ENCODE data around the gene SPR. TPM values are rescaled to one million over a fixed set of nuclear protein-coding genes. Genes with fewer than 3 reads are reported as not detected.

SPR gene
- total and polyA plus RNA-seq, 2 of the 13 experiments (the other 11 are each of a cell fraction or from before 2014, with no cell fraction given): 34.0 to 96.0 TPM

- in situ Hi-C loops (cut with HindIII; ENCODE audit: extremely low pct_ligation_motif_present, low pct_unique_long_range_greater_than_20kb): no loop called here
Observed at GRCh38 chr2:72923833-72924352, 36.7 kb downstream of the SPR start.

More at GRCh38 chr2:72923833-72924352, 36.7 kb downstream of the SPR start:
- Histone ChIP-seq H3K4me3 (replicated peaks in 1 of 3; ENCODE audit: insufficient read depth in 1 of 3, low read depth in 2 of 3, low read length in 3 of 3) (peak overlapping the region in 1 of 3 experiments; percentile 19; a peak in 1 of 6 replicates), H3K9ac (ENCODE audit: insufficient read depth, low read depth, low read length) (no peak overlapping the region), H3K4me2 (ENCODE audit: low read depth, low read length) (peak overlapping the region; percentile 31), H3K27me3 (ENCODE audit: control insufficient read depth in 1 of 2, insufficient read depth in 2 of 2, low read length in 2 of 2) (peaks cover 2 to 96% of the 10 kb centered on the region in 2 experiments; a peak in 4 of 5 replicates), H3K36me3 (replicated peaks in 1 of 2; ENCODE audit: control insufficient read depth in 1 of 2, insufficient read depth in 2 of 2, low read length in 2 of 2) (no peaks in the 10 kb centered on the region), H4K20me1 (ENCODE audit: insufficient read depth, low read length) (no peaks in the 10 kb centered on the region; the same call in 1 of the 2 replicates), H3K9me3 (ENCODE audit: low read length) (no peaks in the 10 kb centered on the region), H3K79me2 (ENCODE audit: insufficient read depth, low read length) (no peaks in the 10 kb centered on the region), H3K27ac (ENCODE audit: extremely low read length, insufficient read depth, low read length) (no peak overlapping the region), H2AFZ (ENCODE audit: low read length) (no peak overlapping the region), H3K4me1 (ENCODE audit: insufficient read depth, low read length) (peaks cover 3% of the 10 kb centered on the region)
- peak; percentile 31 for ATAC-seq
- CTCF ChIA-PET (ENCODE audit: low intra/inter-chr PET ratio, low total read pairs): no interaction called here
- no peak for DNase-seq (ENCODE audit: low spot score)
- 52% methylated on average over 36 of the region's 36 CpGs for WGBS (ENCODE audit: low lambda C conversion rate)
- POLR2A ChIA-PET: no interaction called here
- TF ChIP-seq ZNF232 (CRISPR knock-in tag; IDR thresholded peaks at IDR 0.05; ENCODE audit: borderline replicate concordance) (no peak), TBX3 (IDR thresholded peaks at IDR 0.05; ENCODE audit: borderline replicate concordance) (no peak), ZNF547 (CRISPR knock-in tag; IDR thresholded peaks at IDR 0.05) (0 out of 2 replicates have a peak, but pooled peaks have one; percentile 26)
- TF ChIP-seq, protein P1, sequence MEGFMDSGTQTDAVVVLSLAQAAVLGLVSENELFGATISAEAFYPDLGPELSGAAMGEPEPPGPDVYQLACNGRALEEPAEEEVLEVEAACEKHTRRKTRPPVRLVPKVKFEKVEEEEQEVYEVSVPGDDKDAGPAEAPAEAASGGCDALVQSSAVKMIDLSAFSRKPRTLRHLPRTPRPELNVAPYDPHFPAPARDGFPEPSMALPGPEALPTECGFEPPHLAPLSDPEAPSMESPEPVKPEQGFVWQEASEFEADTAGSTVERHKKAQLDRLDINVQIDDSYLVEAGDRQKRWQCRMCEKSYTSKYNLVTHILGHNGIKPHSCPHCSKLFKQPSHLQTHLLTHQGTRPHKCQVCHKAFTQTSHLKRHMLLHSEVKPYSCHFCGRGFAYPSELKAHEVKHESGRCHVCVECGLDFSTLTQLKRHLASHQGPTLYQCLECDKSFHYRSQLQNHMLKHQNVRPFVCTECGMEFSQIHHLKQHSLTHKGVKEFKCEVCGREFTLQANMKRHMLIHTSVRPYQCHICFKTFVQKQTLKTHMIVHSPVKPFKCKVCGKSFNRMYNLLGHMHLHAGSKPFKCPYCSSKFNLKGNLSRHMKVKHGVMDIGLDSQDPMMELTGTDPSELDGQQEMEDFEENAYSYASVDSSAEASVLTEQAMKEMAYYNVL (CRISPR knock-in tag; IDR thresholded peaks at IDR 0.05; ENCODE audit: borderline replicate concordance): no peak
- no peak for FAIRE-seq
- no TSS peak for BruUV-seq (replicated peaks)
- intact Hi-C loops (cut with micrococcal nuclease; ENCODE audit: unreplicated experiment): no loop called here
